HG02678 (cell line): ENCODE results near the gene EGFLAM.

ENCODE experiments used
- ATAC-seq: cut with Tn5 transposase; IDR thresholded peaks from one replicate; pipeline ENCODE4 v1.9.1; 2021; ENCODE audit warnings: mild to moderate bottlenecking, moderate library complexity; ENCODE audit not compliant: unreplicated experiment

EGFLAM gene

DNA sequence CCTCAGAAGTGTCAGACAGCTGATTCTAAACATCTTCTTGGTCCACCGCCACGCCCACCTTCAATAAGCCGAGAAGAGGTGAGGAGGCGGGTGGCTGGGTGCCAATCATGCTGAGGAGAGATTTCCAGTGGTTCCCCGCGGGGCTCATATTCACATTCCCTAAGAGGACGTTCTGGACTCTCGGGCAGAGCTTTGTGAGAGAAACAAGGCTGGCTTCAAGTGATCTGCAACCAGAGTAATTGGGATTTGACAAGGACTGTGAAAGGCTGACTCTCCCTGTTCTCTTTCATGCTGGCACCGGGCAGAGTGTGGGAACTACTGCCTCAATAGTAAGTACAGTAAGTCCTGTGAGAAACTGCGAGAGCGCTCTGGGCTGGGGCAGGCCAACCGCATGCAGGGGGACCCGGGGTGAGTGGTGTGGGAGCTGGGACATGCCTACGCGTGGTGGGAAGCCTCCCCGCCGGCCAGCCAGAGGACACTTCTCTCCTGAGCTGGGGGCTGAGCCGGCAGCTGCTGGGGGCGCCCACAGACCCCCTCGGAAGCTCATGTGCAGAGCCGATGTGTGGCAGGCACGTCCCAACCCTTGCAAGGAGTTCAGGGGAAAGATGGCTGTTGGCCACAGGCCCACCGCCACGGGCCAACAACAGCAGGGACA, 187.1 kb downstream of the EGFLAM start:
- ATAC-seq: no peak

- no peak for ATAC-seq
These were observed 187.7 kb downstream of the EGFLAM start for GRCh38 chr5:38446029-38446522.

DNA sequence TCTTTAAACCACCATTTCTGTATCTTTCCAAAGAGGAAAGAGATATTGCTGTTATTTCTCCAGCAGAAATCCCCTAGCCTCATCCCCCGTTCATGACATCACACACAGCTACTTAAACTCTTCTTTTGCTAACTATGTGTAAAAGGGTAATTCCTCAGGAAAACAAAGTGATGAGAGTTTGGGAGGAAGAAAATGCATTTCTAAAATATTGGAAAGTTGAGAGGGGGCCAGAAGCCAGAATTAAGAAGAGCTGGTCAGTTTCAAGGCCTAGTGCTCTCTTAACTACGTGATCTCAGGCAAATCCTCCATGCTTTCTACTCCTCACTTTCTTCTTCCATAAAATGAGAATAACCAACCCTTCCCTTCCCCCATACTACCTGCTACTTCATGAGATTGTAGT, 188.7 kb downstream of the EGFLAM start:
- ATAC-seq: no peak

DNA sequence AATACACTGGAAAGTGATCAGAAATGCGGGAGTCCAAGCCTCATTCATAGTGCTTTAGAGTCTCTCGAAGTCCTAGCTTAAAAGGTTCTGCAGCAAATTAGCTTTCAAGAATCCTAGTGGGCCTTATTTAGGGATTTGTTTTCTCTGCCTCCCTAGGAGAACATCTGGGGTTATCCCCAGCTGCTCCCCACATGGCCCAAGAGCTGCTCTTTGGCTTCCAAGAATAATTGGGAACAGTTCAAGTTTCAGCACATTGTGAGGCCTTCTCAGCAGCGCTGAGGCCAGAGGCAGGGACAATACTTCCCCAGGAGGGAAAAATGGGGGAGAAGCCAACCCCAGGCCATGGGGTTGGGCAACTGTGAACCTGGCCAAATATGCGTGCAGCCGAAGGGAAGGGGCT, 189.4 kb downstream of the EGFLAM start:
- no peak for ATAC-seq

- no peak for ATAC-seq
These were observed 190.4 kb downstream of the EGFLAM start for GRCh38 chr5:38448568-38449350.

DNA sequence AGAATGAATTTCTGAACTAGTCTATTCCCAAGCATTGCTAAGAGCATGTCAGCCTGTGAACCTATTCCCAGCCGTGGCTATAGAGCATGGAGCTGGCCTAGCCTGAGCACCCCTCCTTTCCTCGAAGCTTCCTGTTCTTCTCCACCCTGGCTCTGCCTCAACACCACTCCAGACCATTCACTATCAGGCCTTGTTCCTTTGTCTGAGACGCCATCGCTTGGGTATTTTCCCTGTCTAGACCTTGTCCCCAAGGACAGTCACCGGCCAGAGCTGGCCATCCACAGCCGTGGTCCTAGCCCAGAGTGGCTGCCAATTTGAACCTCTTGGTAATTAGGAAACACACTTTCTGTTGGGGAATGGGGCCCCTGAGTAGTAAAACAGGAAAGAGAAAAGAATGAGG, 192.3 kb downstream of the EGFLAM start:
- no peak for ATAC-seq

- no peak for ATAC-seq
These were observed 192.8 kb downstream of the EGFLAM start for GRCh38 chr5:38451074-38451725.

- no peak for ATAC-seq
These were observed 193.8 kb downstream of the EGFLAM start for GRCh38 chr5:38452201-38452600.

DNA sequence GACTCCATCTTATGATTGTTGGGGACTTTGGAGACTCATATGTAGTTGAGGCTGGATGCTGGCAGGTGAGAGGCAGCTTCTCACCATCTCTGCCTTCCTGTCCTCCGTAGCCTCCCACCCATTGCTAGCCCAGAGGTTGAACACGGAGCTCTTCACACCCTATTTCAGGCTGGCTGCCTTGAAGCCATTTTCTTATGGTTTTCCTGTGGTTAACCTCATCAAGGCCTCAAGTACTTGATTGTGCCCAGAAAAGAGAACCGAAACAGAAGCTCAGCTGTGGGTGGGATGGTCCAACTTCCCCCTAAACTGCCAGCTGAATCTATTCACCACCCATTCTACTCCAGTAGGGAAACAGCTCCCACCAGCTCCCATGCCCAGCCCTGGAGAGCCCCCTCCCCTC, 195.1 kb downstream of the EGFLAM start:
- peak; percentile 97 for ATAC-seq

- ATAC-seq: peak; percentile 6
These were observed 195.6 kb downstream of the EGFLAM start for GRCh38 chr5:38453921-38454320.

GRCh38 chr5:38455796-38456330, 197.5 kb downstream of the EGFLAM start:
- peak; percentile 46 for ATAC-seq

- no peak for ATAC-seq
These were observed 198.5 kb downstream of the EGFLAM start for GRCh38 chr5:38456657-38457399.

DNA sequence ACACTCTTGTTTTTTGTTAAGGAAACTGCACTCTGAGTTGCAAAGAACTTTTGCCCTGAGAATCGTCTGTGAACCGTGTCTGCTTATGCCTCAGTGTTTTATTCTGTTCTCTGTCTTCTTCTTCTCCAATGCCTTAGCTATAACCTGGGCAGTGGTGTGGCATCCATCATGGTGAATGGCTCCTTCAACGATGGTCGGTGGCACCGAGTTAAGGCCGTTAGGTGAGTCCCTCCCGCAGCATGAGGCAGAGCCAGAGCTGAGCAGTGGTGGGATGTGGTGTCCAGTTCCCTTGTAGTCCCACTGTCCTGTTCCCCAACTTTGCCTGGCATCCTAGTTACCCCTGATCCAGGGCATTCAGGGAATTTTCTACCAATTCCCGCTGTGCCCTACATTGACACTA, 199.8 kb downstream of the EGFLAM start:
- no peak for ATAC-seq

DNA sequence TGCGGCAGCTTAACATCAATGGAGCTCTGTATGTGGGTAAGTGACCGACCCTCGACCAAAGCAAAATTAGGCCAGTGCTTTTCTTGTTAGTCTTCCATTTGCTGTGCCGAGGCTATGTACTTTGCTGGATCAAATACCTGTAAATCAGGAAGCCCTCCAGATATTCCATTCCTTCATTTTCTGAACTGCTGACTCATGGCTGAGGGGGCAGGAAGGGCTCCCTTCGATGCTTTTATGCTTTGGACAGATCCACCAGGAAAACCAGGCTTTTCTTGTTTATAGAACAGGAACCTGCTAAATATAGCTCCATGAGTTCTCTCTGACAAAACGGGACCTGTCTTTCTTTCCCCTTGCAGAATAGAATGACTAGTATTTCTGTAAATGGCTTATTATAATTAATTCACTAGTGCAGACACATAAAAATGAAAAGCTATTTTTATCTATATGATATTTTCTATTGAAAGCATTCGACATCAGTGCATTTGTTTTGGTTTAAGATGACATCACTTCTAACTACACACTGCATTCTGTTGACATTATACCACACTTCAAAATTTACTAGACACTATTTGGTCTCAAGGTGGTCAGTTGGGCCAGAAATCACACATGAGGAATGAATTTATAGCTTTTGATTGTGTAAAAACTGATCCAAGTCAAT, 204.7 kb downstream of the EGFLAM start:
- ATAC-seq: no peak

DNA sequence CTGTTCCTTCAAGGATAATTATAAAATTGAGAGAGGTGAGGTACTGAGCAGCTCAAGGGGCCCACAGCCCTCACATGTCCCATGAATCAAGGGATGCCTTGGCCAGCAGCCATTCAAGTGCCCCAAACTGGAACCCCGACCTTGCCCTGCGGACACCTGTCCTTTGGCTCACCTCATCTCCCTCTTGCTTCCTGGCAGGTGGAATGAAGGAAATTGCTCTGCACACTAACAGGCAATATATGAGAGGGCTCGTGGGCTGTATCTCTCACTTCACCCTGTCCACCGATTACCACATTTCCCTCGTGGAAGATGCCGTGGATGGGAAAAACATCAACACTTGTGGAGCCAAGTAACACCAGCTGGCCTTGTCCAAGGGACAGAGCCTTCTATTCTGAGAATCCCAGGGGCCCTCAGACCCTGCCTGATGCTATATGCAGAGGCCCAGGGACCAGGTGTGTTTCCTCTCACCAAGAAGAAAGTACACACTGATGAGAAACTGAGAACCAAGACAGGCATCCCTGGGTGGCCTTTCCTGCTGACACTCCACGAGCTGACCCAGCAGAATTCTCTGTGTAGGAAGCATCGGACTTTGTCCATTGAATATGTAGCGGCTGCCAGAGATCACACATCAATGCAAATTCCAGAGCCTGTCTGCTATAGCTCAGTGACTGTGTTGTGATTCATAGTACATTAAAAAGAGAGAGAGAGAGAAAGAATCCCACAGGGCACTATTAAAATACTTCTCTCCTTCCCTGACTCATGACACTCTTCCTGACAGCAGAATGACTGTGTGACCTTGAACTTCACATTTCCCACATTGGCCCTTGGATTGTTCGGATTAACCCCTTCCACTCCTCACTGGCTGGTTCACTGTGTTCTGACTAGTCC, 205.5 kb downstream of the EGFLAM start:
- no peak for ATAC-seq

GRCh38 chr5:38465061-38465460, 206.7 kb downstream of the EGFLAM start:
- ATAC-seq: no peak

DNA sequence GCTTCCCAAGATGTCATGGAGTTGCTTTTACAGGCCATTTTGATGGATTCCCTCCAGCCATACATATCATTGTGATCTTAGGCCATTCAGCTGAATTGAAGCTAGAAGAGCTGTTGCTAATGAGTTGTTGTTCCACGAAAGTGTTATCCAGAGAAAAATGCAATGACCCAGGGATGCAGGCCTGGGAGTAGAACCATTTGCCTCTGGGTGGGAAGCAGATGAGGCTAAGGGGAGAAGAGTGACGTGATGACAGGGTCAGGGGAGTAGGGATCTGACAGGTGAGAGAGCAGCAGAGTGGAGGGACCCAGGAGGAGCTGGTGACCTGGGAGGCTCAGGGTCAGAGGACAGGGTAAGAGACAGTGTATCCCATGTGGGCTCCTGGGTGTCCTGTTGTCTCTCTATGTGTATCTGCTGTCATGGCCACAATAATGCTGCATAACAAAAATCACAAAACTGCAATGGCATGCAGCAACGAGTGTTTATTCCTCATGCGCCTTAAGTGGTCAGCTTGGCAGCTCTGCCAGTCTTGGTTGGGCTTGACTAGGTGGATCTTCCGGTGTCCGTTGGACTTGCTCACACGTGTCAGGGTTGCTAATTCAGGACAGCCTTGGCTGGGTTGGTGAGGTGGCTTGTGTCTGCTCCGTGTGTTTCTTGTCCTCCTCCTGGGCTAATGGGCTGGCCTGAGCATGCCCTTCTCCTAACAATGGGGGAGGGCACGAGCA, 207.5 kb downstream of the EGFLAM start:
- ATAC-seq: no peak

- ATAC-seq: no peak
These were observed 208.2 kb downstream of the EGFLAM start for GRCh38 chr5:38466424-38467189.
